PC-9 (cell line): ENCODE measurements around the gene FCSK. TPM values are rescaled to one million over a fixed set of nuclear protein-coding genes. Genes with fewer than 3 reads are reported as not detected.

Experiments
- BruUV-seq: library from RNA; stranded (reverse); fragments of 400-500 nt; replicated peaks from 2 replicates; lab custom pipeline; 2021; lab: Mats Ljungman, UMichigan
- CTCF ChIA-PET: fragments of 300-600 bp; sonication (Branson Sonifier 250); formaldehyde crosslinking; loops from one replicate; lab custom pipeline; 2022; ENCODE audit warnings: antibody characterized with exemption; lab: Charles Lee
- POLR2A ChIA-PET: fragments of 300-600 bp; sonication (Branson Sonifier 250); formaldehyde crosslinking; loops from one replicate; lab custom pipeline; 2022; ENCODE audit warnings: antibody characterized with exemption; ENCODE audit not compliant: unreplicated experiment; lab: Charles Lee
- DNase-seq, 2 experiments: peaks; one replicate each; pipeline versions ENCODE4 v3.0.0 to v3.0.0-alpha.2; 2015 to 2022; ENCODE audit warnings: mixed read lengths in 1 of 2
- H2AFZ ChIP-seq: fragments of 200-600 bp; sonication (generic); 2 replicates; pipeline ENCODE4 v1.8.1; 2017; ENCODE audit warnings: antibody characterized with exemption
- H3F3A ChIP-seq: fragments of 200-600 bp; sonication (generic); 2 replicates; pipeline ENCODE4 v1.8.1; 2017; ENCODE audit warnings: antibody characterized with exemption, mild to moderate bottlenecking, low read depth; ENCODE audit not compliant: insufficient read depth
- H3K27ac ChIP-seq: fragments of 200-600 bp; sonication (generic); 2 replicates; pipeline ENCODE4 v1.6.1; 2016; ENCODE audit warnings: mixed run types
- H3K27me3 ChIP-seq: fragments of 200-600 bp; sonication (generic); 2 replicates; pipeline ENCODE4 v1.6.1; 2016; ENCODE audit warnings: low read depth, mixed run types; ENCODE audit not compliant: insufficient read depth
- H3K36me3 ChIP-seq: fragments of 200-600 bp; sonication (generic); 2 replicates; pipeline ENCODE4 v1.6.1; 2016; ENCODE audit warnings: low read depth, mixed run types
- H3K4me1 ChIP-seq: fragments of 200-600 bp; sonication (generic); replicated peaks from 2 replicates; pipeline ENCODE4 v1.6.1; 2016; ENCODE audit warnings: mixed run types; ENCODE audit not compliant: insufficient read depth
- H3K4me2 ChIP-seq: fragments of 200-600 bp; sonication (generic); 2 replicates; pipeline ENCODE4 v1.6.1; 2017; ENCODE audit warnings: mixed run types
- H3K4me3 ChIP-seq: fragments of 200-600 bp; sonication (generic); 2 replicates; pipeline ENCODE4 v1.6.1; 2016; ENCODE audit warnings: mixed run types
- H3K79me2 ChIP-seq: fragments of 200-600 bp; sonication (generic); 2 replicates; pipeline ENCODE4 v1.6.1; 2017; ENCODE audit warnings: low read depth, mixed run types
- H3K9me2 ChIP-seq: fragments of 200-600 bp; sonication (generic); 2 replicates; pipeline ENCODE4 v1.8.1; 2017; ENCODE audit warnings: mild to moderate bottlenecking; ENCODE audit not compliant: insufficient read depth
- H3K9me3 ChIP-seq: fragments of 200-600 bp; sonication (generic); 2 replicates; pipeline ENCODE4 v1.8.1; 2016; ENCODE audit warnings: low read depth; ENCODE audit not compliant: insufficient read depth
- H4K20me1 ChIP-seq: fragments of 200-600 bp; sonication (generic); 2 replicates; pipeline ENCODE4 v1.8.1; 2017; ENCODE audit not compliant: insufficient read depth
- EZH2 ChIP-seq: fragments of 200-600 bp; sonication (generic); IDR thresholded peaks from 2 replicates; pipeline ENCODE4 v1.8.0; 2017; ENCODE audit warnings: antibody characterized with exemption, low read depth
- intact Hi-C: fragments of 100-400 bp; cut with micrococcal nuclease; formaldehyde crosslinking; loops from one replicate; pipeline ENCODE4 v1.10.0; 2022; ENCODE audit not compliant: unreplicated experiment
- total RNA-seq: library from RNA; stranded (reverse); gene quantifications from 2 replicates; pipeline ENCODE4 v1.2.3, GENCODE V29; 2021
- TF ChIP-seq, protein P1 (sequence below): fragments of 200-600 bp; sonication (generic); conservative IDR thresholded peaks from 2 replicates; pipeline ENCODE4 v1.6.1; 2017; ENCODE audit warnings: mixed run types, antibody characterized with exemption, mild to moderate bottlenecking, moderate library complexity

Gene FCSK
- total RNA-seq, 1 experiment from 2014 or later: 17.0 TPM

DNA sequence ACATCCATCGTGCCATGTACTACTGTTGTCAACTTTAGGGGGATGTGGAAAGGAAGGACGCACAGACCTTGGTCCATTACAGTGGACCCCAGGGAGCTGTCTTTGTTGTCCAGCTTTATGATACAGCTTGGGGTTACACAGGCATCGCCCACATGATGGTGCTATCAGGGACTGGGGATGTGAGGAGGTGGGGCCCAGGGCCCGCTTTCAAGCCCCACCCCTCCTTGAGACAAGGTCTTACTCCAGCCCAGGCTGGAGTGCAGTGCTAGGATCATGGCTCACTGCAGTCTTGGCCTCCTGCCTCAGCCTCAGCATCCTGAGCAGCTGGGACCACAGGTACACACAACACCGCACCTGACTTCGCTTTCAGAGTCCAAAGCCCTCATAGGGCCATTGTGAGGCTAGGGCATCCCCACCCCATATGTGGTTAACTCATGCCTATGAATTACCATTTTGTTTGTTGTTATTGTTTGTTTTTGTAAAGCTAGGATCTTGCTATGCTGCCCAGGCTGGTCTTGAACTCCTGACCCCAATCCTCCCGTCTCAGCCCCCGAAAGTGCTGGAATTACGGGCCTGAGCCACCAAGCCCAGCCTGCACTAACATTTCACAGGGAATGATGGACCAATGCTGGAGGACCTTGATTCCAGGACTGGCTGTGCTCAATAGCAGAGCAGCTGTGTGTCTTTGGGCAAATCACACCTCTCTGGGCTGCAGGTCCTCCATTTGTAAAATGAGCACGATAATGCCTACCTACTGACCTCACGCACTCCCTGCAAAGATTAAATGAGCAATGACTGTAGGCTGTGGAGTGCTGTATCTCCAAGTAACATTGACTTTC lies 32.7 kb upstream of the FCSK start:
- H3K4me2 ChIP-seq: peak overlapping the region; percentile 59
- POLR2A ChIA-PET: interaction anchor here (0.6 kb wide), 1 partner anchor 40 kb away, joined by 3 read pairs; no protein-coding TSS in a partner anchor
- no TSS peak for BruUV-seq

DNA sequence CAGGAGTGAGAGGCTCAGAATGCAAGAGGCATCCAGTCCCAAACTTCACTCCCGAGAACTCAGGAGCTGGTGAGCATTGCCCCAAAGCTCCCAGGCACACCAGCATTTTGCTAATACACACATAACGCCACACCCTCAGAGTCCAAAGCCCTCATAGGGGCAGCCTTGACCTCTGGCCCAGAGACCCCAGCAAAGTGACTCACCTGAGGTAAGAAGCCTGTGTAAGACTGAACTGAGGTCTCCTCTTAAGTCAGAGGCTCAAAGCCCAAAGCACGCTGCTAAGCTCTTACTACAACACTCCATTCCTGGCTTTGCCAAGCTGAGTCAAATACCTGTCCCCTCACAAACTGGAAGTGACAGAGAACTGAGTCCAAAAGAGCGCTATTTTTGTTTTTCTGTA lies 31.9 kb upstream of the FCSK start:
- peak overlapping the region; percentile 75 for H3K27ac ChIP-seq
- DNase-seq: peak in 1 of 2 experiments; percentile 71
- no peak overlapping the region for H3K4me3 ChIP-seq
- BruUV-seq: no TSS peak
- H3K36me3 ChIP-seq: no peaks in the 10 kb centered on the region
- no peaks in the 10 kb centered on the region for H4K20me1 ChIP-seq
- CTCF ChIA-PET: no interaction called here
- intact Hi-C loops: no loop called here
- no peak overlapping the region for H2AFZ ChIP-seq
- H3K79me2 ChIP-seq: no peaks in the 10 kb centered on the region
- TF ChIP-seq, protein P1, sequence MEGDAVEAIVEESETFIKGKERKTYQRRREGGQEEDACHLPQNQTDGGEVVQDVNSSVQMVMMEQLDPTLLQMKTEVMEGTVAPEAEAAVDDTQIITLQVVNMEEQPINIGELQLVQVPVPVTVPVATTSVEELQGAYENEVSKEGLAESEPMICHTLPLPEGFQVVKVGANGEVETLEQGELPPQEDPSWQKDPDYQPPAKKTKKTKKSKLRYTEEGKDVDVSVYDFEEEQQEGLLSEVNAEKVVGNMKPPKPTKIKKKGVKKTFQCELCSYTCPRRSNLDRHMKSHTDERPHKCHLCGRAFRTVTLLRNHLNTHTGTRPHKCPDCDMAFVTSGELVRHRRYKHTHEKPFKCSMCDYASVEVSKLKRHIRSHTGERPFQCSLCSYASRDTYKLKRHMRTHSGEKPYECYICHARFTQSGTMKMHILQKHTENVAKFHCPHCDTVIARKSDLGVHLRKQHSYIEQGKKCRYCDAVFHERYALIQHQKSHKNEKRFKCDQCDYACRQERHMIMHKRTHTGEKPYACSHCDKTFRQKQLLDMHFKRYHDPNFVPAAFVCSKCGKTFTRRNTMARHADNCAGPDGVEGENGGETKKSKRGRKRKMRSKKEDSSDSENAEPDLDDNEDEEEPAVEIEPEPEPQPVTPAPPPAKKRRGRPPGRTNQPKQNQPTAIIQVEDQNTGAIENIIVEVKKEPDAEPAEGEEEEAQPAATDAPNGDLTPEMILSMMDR: no peak
- TF ChIP-seq EZH2: no peak
- H3F3A ChIP-seq: peaks cover 33% of the 10 kb centered on the region; the same call in 1 of the 2 replicates
- H3K4me1 ChIP-seq: peaks cover 33% of the 10 kb centered on the region
- H3K4me2 ChIP-seq: peak overlapping the region; percentile 59
- H3K27me3 ChIP-seq: no peaks in the 10 kb centered on the region
- H3K9me2 ChIP-seq: no peaks in the 10 kb centered on the region
- POLR2A ChIA-PET: no interaction called here
- no peaks in the 10 kb centered on the region for H3K9me3 ChIP-seq

More for the DNA sequence above, 32.7 kb upstream of the FCSK start:
- no peak for DNase-seq
- no peaks in the 10 kb centered on the region for H3K9me3 ChIP-seq
- H3K9me2 ChIP-seq: no peaks in the 10 kb centered on the region
- peaks cover 24% of the 10 kb centered on the region for H3K4me1 ChIP-seq
- no peaks in the 10 kb centered on the region for H3K79me2 ChIP-seq
- no peak for TF ChIP-seq EZH2
- TF ChIP-seq, protein P1: no peak
- CTCF ChIA-PET: no interaction called here
- H4K20me1 ChIP-seq: no peaks in the 10 kb centered on the region
- H3K36me3 ChIP-seq: no peaks in the 10 kb centered on the region
- intact Hi-C loops: no loop called here
- no peaks in the 10 kb centered on the region for H3K27me3 ChIP-seq
- peaks cover 24% of the 10 kb centered on the region; the same call in 1 of the 2 replicates for H3F3A ChIP-seq
- H2AFZ ChIP-seq: no peak overlapping the region
- H3K27ac ChIP-seq: peak overlapping the region; percentile 75; the same call in 1 of the 2 replicates
- H3K4me3 ChIP-seq: no peak overlapping the region

DNA sequence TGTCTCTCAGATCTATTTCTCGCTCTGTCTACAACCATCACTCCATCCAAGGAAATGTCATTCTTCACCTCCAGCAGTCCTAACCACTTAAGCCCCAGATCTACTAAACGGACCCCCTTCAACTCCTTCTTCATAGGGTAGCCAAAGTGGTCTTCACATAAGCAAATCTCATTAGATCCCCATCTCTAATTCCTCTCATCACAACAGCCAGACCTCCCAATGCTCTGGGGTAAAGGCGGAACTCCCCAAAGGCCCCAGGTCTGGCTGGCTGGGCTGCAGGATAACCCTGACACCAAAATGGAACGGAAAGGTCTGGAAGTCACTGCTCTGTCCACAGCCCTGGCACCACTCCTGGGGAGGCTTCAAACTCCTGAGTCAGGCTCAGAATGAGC lies 26.6 kb upstream of the FCSK start:
- no peaks in the 10 kb centered on the region for H3K9me3 ChIP-seq
- H3K27ac ChIP-seq: peak overlapping the region; percentile 75
- BruUV-seq: TSS peak; percentile 29
- no peaks in the 10 kb centered on the region for H3K27me3 ChIP-seq
- no peaks in the 10 kb centered on the region for H3K79me2 ChIP-seq
- ChIA-PET POLR2A (interaction anchor here (0.5 to 0.9 kb wide), 2 partner anchors 14 to 47 kb away, joined by 3 to 5 read pairs; no protein-coding TSS in a partner anchor), CTCF (interaction anchor here (0.7 to 0.8 kb wide), 2 partner anchors 48 to 49 kb away, joined by 3 read pairs; no protein-coding TSS in a partner anchor)
- intact Hi-C loops: loop anchor here (1.0 kb wide), 2 partner anchors 27 to 46 kb away; partner anchors contain the start of gene FCSK
- H3K36me3 ChIP-seq: no peaks in the 10 kb centered on the region
- H2AFZ ChIP-seq: peak overlapping the region; percentile 32; the same call in 1 of the 2 replicates
- H4K20me1 ChIP-seq: no peaks in the 10 kb centered on the region
- TF ChIP-seq, protein P1: no peak
- TF ChIP-seq EZH2: no peak
- no peaks in the 10 kb centered on the region for H3K9me2 ChIP-seq
- H3K4me1 ChIP-seq: peaks cover 58% of the 10 kb centered on the region
- peak overlapping the region; percentile 72 for H3K4me2 ChIP-seq
- DNase-seq: no peak
- peak overlapping the region; percentile 13; the same call in 1 of the 2 replicates for H3K4me3 ChIP-seq
- H3F3A ChIP-seq: peaks cover 54% of the 10 kb centered on the region
